Effector memory CD8-positive, alpha-beta T cell (primary cell): ENCODE measurements around the gene TPM2.
"Not testable (repeated sequence)": the region's sequence is repeated elsewhere in the genome, so short reads cannot be mapped to it uniquely, and the experiment has no call there.

Experiments
- ATAC-seq: fragments of 150-1000 bp; cut with Tn5 transposase; replicated peaks from 2 replicates; pipeline ENCODE4 v1.10.0; 2021; ENCODE audit warnings: mild to moderate bottlenecking, moderate library complexity
- DNase-seq, 3 experiments: peaks; one replicate each; pipeline ENCODE4 v3.0.0; 2021
- H3K27ac Mint-ChIP-seq, 2 donors: one replicate each; pipeline ENCODE4 v1.8.0; 2022; ENCODE audit warnings: mild to moderate bottlenecking in 2 of 2, mixed read lengths in 2 of 2, moderate library complexity in 2 of 2
- H3K27me3 Mint-ChIP-seq, 2 donors: one replicate each; pipeline ENCODE4 v1.8.0; 2022; ENCODE audit warnings: mixed read lengths in 2 of 2
- H3K36me3 Mint-ChIP-seq: one replicate; pipeline ENCODE4 v1.8.0; 2022; ENCODE audit warnings: mild to moderate bottlenecking, moderate library complexity, mixed read lengths; ENCODE audit not compliant: insufficient read depth
- H3K4me1 Mint-ChIP-seq, 2 donors: one replicate each; pipeline ENCODE4 v1.8.0; 2022; ENCODE audit warnings: low read depth in 2 of 2, mixed read lengths in 2 of 2
- H3K4me3 Mint-ChIP-seq, 2 donors: one replicate each; pipeline ENCODE4 v1.8.0; 2022; ENCODE audit warnings: mild to moderate bottlenecking in 2 of 2, mixed read lengths in 2 of 2, moderate library complexity in 2 of 2
- H3K9me3 Mint-ChIP-seq, 2 donors: one replicate each; pipeline ENCODE4 v1.8.0; 2022; ENCODE audit warnings: mixed read lengths in 2 of 2

The TPM2 gene

DNA sequence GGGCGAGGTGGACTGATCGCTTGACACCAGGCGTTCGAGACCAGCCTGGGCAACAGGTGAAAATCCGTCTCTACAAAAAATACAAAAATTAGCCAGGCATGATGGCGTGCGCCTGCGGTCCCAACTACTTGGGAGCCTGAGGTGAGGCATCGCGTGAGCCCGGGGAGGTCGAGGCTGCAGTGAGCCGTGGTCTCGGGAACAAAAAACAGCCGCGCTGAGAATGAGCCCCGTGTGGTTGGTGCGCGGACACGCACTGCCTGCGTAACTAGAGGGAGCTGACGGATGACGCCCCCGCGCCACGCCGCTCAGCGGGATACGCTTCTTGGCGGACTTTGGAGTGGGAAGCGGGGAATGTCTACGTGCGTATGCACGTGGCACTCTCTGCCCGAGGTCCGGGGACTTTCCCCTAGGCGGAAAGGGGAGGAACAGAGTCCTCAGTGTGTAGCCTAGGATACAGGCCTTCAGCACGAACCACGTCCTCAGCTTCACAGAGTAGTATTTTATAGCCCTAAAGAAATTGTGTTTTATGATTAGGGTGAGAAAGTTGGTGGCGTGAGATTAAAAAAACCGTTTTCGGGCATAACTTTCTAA is 32.1 kb downstream of the TPM2 start, which contains the start of gene RMRP:
RMRP (minus strand) TSS at position 474 of the 591 bp plus-strand sequence.
- peaks cover 0 to 2% of the 10 kb centered on the region in 2 donors for H3K9me3 Mint-ChIP-seq
- peaks cover 56% of the 10 kb centered on the region for H3K36me3 Mint-ChIP-seq
- H3K4me1 Mint-ChIP-seq: peaks cover 59 to 60% of the 10 kb centered on the region in 2 donors
- ATAC-seq (peak; percentile 79), DNase-seq (peak; percentile 78 to 81 (median 81))
- H3K27ac Mint-ChIP-seq: peak within 1 kb of the TSS; percentile 100
- H3K27me3 Mint-ChIP-seq: no peaks in the 10 kb centered on the region
- H3K4me3 Mint-ChIP-seq: peak within 1 kb of the TSS; percentile 91 to 92

DNA sequence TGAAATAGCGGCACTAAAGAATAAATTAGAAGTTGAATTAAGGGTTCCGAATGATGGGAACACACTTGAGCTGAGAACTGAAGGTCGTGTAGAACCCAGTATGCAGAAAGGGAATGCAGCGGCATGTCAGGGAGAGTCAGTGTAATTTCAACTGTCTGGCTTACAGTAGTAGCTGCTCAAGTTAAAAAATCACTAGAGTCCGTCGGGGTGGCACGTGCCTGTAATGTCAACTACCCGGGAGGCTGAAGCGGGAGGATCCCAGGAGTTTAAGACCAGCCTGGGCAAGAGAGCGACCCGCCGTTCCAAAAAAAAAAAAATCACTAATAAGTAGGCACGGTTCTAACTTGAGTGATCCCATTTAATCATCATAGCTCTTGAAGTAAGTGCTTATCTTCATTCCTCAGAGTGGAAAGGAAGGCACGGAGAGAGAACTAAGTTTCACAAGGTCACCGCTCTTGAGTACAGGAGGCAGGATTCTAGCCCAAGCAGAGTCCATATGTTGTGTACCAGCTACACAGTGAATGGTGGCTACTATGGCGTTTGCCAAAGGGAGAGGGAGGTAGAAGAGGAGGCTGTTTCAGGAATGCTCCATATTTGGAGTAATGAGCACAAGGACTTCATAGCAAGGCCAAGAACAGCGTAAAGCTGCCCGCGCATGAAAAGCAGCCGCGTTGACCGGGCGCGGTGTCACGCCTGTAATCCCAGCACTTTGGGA is 32.7 kb downstream of the TPM2 start:
- ATAC-seq: no peak

DNA sequence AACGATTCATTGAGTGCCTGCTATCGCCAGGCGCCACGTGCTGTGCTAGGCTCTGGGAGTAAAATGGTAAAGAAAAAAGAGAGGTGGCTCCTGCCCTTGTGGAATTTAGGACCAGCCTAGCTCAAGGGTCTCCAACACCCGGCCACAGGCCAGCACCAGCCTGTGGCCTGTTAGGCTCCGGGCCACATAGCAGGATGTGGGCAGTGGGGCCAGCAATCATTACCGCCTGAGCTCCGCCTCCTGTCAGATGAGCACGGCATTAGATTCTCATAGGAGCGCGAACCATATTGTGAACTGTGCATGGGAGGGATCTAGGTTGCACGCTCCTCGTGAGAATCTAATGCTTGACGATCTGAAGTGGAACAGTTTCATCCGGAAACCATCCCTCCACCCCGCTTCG is 33.4 kb downstream of the TPM2 start:
- Mint-ChIP-seq H3K4me1 (peaks cover 49 to 50% of the 10 kb centered on the region in 2 donors), H3K9me3 (peaks cover 0 to 2% of the 10 kb centered on the region in 2 donors), H3K36me3 (peaks cover 50% of the 10 kb centered on the region), H3K27ac (peak overlapping the region; percentile 100), H3K27me3 (no peaks in the 10 kb centered on the region), H3K4me3 (peak overlapping the region; percentile 91 to 92)
- DNase-seq (no peak), ATAC-seq (no peak)

More for the DNA sequence above, 32.7 kb downstream of the TPM2 start:
- H3K27ac Mint-ChIP-seq: peak overlapping the region; percentile 100
- H3K9me3 Mint-ChIP-seq: peaks cover 0 to 2% of the 10 kb centered on the region in 2 donors
- H3K27me3 Mint-ChIP-seq: no peaks in the 10 kb centered on the region
- no peak for DNase-seq
- peaks cover 52 to 53% of the 10 kb centered on the region in 2 donors for H3K4me1 Mint-ChIP-seq
- H3K4me3 Mint-ChIP-seq: peak overlapping the region; percentile 91 to 92
- H3K36me3 Mint-ChIP-seq: peaks cover 55% of the 10 kb centered on the region

DNA sequence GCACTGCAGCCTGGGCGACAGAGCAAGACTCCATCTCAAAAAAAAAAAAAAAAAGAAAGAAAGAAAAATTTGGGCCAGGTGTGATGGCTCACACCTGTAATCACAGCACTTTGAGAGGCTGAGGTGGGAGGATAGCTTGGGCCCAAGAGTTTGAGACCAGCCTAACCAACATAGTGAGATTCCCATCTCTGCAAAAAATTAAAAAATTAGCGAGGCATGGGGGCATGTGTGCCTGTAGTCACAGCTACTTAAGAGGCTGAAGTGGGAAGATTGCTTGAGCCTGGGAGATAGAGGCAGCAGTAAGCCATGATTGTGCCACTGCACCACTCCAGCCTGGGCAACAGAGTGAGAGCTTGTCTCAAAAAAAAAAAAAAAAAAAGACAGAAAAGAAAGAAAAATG is 36.1 kb downstream of the TPM2 start:
- ATAC-seq: no peak
- no peaks in the 10 kb centered on the region for H3K27me3 Mint-ChIP-seq
- H3K4me3 Mint-ChIP-seq: no peak overlapping the region
- peaks cover 0 to 2% of the 10 kb centered on the region in 2 donors for H3K9me3 Mint-ChIP-seq
- H3K27ac Mint-ChIP-seq: peak overlapping the region; percentile 77 to 82
- H3K36me3 Mint-ChIP-seq: peaks cover 25% of the 10 kb centered on the region
- DNase-seq: no peak
- peaks cover 43% of the 10 kb centered on the region in 2 donors for H3K4me1 Mint-ChIP-seq

DNA sequence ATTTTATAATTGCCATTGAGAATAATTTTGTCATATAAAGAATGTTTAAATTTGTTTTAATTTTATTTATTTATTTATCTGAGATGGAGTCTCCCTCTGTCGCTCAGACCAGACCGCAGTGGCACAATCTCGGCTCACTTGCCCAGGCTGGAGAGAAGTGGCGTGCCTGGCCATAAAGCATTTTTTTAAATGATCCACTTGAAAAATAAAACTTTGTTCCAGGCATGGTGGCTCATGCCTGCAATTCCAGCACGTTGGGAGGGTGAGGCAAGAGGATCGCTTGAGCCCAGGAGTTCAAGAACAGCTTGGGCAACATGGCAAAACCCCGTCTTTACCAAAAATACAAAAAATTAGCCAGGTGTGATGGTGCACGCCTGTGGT is 36.9 kb downstream of the TPM2 start:
- Mint-ChIP-seq H3K4me3 (no peak overlapping the region), H3K36me3 (peaks cover 23% of the 10 kb centered on the region), H3K27me3 (no peaks in the 10 kb centered on the region), H3K9me3 (peaks cover 0 to under 1% of the 10 kb centered on the region in 2 donors), H3K27ac (peak overlapping the region in 1 of 2 donors; percentile 82), H3K4me1 (peaks cover 48% of the 10 kb centered on the region in 2 donors)
- DNase-seq: no peak
- no peak for ATAC-seq

DNA sequence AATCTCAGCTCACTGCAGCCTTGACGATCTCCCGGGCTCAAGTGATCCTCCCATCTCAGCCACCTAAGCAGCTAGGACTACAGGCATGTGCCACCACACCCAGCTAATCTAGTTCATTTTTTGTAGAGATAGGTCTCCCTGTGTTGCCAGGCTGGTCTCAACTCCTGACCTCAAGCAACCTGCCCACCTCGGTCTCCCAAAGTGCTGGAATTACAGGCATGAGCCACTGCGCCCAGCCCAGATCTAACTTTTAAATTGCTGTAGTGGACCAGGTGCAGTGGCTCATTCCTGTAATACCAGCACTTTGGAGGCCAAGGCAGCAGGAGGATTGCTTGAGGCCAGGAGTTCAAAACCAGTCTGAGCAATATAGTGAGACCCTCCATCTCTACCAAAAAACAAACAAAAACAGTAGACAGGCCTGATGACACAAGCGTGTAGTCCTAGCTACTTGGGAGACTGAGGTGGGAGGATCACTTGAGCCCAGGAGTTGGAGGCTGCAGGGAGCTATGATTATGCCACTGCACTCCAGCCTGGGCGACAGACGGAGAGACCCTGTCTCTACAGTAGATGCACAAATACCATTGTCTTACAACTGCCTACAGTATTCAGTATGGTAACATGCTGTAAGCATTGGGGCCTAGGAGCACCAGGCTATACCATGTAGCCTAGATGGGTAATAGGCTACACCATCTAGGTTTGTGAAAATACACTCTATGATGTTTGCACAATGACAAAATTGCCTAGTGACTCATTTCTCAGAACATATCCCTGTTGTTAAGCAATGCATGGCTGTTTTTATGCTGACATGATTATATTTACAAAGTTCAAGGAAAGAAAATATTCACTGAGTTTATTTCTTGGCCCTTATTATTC is 37.5 kb downstream of the TPM2 start:
- peaks cover 48% of the 10 kb centered on the region in 2 donors for H3K4me1 Mint-ChIP-seq
- H3K36me3 Mint-ChIP-seq: peaks cover 23% of the 10 kb centered on the region
- H3K9me3 Mint-ChIP-seq: no peaks in the 10 kb centered on the region
- DNase-seq (no peak), ATAC-seq (no peak)
- H3K4me3 Mint-ChIP-seq: peak overlapping the region; percentile 91 to 92
- H3K27ac Mint-ChIP-seq: peak overlapping the region; percentile 41 to 91
- H3K27me3 Mint-ChIP-seq: no peaks in the 10 kb centered on the region

DNA sequence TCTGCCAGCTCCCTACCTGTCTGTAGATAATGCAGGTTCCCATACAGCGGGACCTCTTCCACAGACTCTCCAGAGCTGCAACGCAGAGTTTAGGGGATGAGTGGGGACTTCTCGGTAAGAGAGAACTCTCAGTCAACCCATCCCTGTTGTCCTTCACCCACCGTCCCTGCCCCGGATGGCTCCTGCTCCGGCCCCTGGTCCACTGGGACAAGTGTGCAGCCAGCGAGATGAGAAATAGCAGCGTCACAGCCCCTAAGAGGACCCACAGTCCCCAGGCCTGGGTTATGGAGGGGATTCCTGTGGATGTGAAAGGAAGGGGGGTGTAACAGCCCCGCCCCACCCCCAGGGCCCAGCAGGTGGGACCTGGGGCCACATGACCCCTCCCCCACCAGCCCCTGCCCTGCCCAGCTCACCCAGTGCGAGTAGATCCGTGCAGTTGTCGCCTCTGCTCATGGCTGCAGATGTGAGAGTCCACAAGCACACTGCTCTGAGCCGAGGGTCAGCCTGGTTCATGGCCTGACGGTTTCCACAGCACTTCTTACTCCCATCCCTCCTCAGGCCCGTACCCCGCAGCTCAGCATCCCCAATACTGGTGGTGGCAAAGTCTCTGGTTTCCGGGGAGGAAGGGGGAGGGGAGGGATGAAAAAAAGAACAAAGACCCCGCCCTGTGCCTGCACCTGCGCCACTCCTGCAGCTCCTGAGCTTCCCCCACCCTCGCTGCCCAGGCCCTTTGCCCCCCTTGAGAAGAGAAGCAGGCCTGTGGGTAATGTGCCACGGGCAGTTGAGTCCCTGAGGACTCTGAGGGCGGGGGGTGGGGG is 39.2 kb downstream of the TPM2 start, which contains the start of gene SIT1:
SIT1 (minus strand) TSS at position 591 of the 818 bp plus-strand sequence; CDS start at position 513, 78 bp downstream.
- Mint-ChIP-seq H3K4me1 (peaks cover 43 to 44% of the 10 kb centered on the region in 2 donors), H3K36me3 (peaks cover 28% of the 10 kb centered on the region), H3K4me3 (peak within 1 kb of the TSS; percentile 91 to 92), H3K9me3 (no peaks in the 10 kb centered on the region), H3K27ac (peak within 1 kb of the TSS; percentile 91 to 96), H3K27me3 (no peaks in the 10 kb centered on the region)
- no peak for ATAC-seq
- DNase-seq: no peak

DNA sequence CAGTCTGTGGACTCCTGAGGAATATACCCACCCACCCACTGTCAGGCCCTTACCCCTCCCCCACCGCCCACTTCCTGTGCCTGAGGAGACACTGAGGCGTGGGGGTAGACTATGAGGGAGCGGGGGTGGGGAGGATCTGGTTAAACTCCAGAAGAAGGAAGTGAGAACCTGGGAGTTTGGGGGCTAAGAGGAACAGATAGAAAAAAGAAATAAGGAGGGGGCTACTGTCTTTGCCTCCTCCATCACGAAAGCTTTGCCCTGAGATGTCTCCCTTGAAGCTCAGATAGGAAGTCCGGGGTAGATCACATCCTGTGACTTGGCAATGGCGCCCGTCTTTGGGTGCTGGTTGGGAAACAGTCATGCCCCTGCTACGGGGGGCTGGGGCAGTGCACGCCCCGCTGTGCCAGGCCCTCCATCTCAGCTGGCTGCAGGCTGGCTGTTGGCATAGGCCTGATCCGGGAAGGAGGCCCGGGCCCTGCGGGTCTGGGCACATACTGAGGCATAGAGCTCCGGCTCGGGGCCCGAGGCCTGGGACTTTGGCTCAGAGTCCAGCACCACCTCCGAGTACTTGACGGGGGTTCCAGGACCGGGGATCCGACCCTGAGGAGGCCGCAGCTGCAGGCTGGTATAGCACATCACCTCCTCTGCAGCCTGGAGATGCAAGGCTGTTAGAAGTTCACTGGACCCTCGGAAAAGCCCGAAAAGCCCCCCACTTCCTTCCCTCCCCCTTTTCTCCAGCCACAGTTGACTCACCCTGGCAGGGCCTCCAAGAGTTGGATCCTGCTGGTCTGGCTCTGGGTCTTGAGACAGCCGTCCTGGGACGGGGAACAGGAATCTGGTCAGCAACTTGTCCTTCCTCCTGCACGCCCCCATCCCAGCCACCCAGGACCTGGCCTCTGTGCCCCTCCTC is 40.0 kb downstream of the TPM2 start:
- H3K27me3 Mint-ChIP-seq: no peaks in the 10 kb centered on the region
- H3K4me3 Mint-ChIP-seq: peak overlapping the region; percentile 91 to 92
- ATAC-seq (peak; percentile 6), DNase-seq (no peak)
- no peaks in the 10 kb centered on the region for H3K9me3 Mint-ChIP-seq
- peaks cover 41 to 44% of the 10 kb centered on the region in 2 donors for H3K4me1 Mint-ChIP-seq
- H3K27ac Mint-ChIP-seq: peak overlapping the region; percentile 91 to 96
- peaks cover 29% of the 10 kb centered on the region for H3K36me3 Mint-ChIP-seq

DNA sequence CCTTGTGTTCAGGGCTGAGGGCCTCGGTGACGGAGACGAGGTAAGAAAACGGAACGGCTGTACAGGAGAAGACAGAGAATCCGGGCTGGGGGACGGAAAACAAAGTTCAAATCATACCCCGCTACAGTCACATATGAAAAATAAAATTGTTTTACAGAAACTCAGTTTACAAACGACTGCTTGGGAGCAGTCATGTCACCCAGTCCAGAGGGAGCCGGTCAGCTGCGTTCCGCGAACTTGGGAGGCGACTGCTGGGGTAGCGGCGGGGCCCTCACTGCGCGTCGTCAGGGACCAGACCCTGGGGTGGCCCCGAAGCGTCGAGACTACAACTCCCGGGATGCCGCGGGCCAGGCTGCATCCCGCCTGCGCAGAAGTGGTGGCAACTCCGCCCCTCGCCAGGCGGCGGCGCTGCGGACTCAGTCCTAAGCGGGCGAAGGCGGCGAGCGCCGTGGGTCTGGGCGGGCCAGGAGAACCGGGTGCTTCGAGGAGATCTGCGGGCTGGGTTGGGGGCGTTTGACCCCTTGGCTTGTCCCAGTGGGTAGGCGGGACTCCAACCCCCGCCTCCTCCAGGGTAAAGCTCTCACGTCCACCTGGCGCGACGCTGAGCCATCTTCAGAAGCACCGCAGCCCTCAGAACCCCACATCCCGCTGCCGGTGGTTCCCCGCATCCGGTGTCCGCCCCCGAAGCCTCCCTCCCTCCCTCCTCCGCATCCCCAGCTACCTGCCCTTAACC is 43.0 kb downstream of the TPM2 start:
- Mint-ChIP-seq H3K36me3 (peaks cover 33% of the 10 kb centered on the region), H3K9me3 (no peaks in the 10 kb centered on the region), H3K27ac (peak overlapping the region; percentile 94 to 96), H3K4me3 (peak overlapping the region; percentile 91 to 92), H3K4me1 (peaks cover 45 to 50% of the 10 kb centered on the region in 2 donors), H3K27me3 (no peaks in the 10 kb centered on the region)
- ATAC-seq (peak; percentile 82), DNase-seq (peak; percentile 85 to 92 (median 89))

DNA sequence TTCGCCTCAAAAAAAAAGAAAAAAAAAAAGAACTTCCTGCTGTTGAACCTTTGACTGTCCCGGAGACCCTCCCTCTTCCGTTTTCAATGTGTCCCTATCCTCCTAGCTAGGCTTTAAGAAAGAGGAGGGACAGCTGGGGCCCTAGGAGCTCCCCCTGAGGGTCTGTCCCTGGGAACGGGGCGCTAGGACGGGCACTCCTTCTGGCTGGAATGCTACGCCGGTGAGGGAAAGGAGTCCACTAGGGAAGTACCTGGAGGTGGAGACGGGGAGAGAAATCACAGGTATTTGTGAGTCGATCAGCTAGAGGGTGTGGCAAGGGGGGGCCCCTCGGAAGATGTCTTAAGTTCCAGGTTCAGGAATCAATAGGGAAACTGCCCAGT is 43.6 kb downstream of the TPM2 start:
- Mint-ChIP-seq H3K36me3 (peaks cover 33% of the 10 kb centered on the region), H3K27ac (peak overlapping the region; percentile 94 to 96)
- no peak for DNase-seq

DNA sequence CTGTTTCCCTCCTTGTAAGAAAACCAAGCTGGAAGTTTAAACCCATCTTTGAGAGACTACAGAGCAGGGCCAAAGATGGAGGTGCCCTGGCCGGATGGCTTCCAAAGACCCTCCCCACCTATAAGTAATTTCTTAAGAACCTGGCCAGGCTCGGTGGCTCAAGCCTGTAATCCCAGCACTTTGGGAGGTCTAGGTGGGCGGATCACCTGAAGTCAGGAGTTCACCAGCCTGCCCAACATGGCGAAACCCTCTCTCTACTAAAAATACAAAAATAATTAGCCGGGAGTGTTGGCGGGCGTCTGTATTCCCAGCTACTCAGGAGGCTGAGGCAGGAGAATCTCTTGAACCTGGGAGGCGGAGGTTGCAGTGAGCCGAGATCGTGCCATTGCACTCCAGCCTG is 44.0 kb downstream of the TPM2 start:
- not testable (repeated sequence) for ATAC-seq

More for the DNA sequence above, 43.6 kb downstream of the TPM2 start:
- Mint-ChIP-seq H3K9me3 (no peaks in the 10 kb centered on the region), H3K4me1 (peaks cover 41 to 47% of the 10 kb centered on the region in 2 donors), H3K27me3 (no peaks in the 10 kb centered on the region), H3K4me3 (peak overlapping the region; percentile 91 to 92)
- no peak for ATAC-seq

More for the DNA sequence above, 44.0 kb downstream of the TPM2 start:
- H3K4me3 Mint-ChIP-seq: peak overlapping the region; percentile 91 to 92
- H3K27me3 Mint-ChIP-seq, H3K9me3 Mint-ChIP-seq, DNase-seq: not testable (repeated sequence)
- H3K36me3 Mint-ChIP-seq: peaks cover 33% of the 10 kb centered on the region
- peak overlapping the region; percentile 94 to 96 for H3K27ac Mint-ChIP-seq
- peaks cover 40 to 43% of the 10 kb centered on the region in 2 donors for H3K4me1 Mint-ChIP-seq
